Hepatocyte (in vitro differentiated cells): ENCODE data around the gene KDM1B. TPM values are rescaled to one million over a fixed set of nuclear protein-coding genes. Genes with fewer than 3 reads are reported as not detected.

ENCODE experiments used
- DNase-seq: peaks from one replicate; pipeline ENCODE4 v3.0.0-alpha.2; 2016; ENCODE audit warnings: low spot score
- H2AFZ ChIP-seq: fragments of 200-600 bp; sonication (generic); 2 replicates; pipeline ENCODE4 v1.6.0; 2016; ENCODE audit warnings: antibody characterized with exemption, mild to moderate bottlenecking
- H3K27ac ChIP-seq: fragments of 200-600 bp; sonication (generic); 2 replicates; pipeline ENCODE4 v1.5.1; 2016; ENCODE audit warnings: mild to moderate bottlenecking
- H3K27me3 ChIP-seq: fragments of 200-600 bp; sonication (generic); 2 replicates; pipeline ENCODE4 v1.6.1; 2016
- H3K36me3 ChIP-seq: fragments of 200-600 bp; sonication (generic); replicated peaks from 2 replicates; pipeline ENCODE4 v1.5.1; 2016; ENCODE audit warnings: low read depth; ENCODE audit not compliant: insufficient read depth
- H3K4me1 ChIP-seq: fragments of 200-600 bp; sonication (generic); 2 replicates; pipeline ENCODE4 v1.5.1; 2016; ENCODE audit warnings: mild to moderate bottlenecking, moderate library complexity; ENCODE audit not compliant: insufficient read depth
- H3K4me2 ChIP-seq: fragments of 200-600 bp; sonication (generic); 2 replicates; pipeline ENCODE4 v1.6.0; 2016
- H3K4me3 ChIP-seq: fragments of 200-600 bp; sonication (generic); 2 replicates; pipeline ENCODE4 v1.5.1; 2016; ENCODE audit warnings: mild to moderate bottlenecking
- H3K79me2 ChIP-seq: fragments of 200-600 bp; sonication (generic); 2 replicates; pipeline ENCODE4 v1.6.0; 2017; ENCODE audit warnings: mild to moderate bottlenecking
- H3K9me2 ChIP-seq: fragments of 200-600 bp; sonication (generic); replicated peaks from 2 replicates; pipeline ENCODE4 v1.6.0; 2017; ENCODE audit warnings: mild to moderate bottlenecking; ENCODE audit not compliant: insufficient read depth
- H3K9me3 ChIP-seq: fragments of 200-600 bp; sonication (generic); 2 replicates; pipeline ENCODE4 v1.5.1; 2016; ENCODE audit warnings: low read depth, mild to moderate bottlenecking
- H4K20me1 ChIP-seq: fragments of 200-600 bp; sonication (generic); 2 replicates; pipeline ENCODE4 v1.6.0; 2016; ENCODE audit warnings: mild to moderate bottlenecking; ENCODE audit not compliant: insufficient read depth, poor library complexity, severe bottlenecking
- EZH2 ChIP-seq: fragments of 200-600 bp; sonication (generic); IDR thresholded peaks from 2 replicates; pipeline ENCODE4 v1.6.1; 2016; ENCODE audit warnings: antibody characterized with exemption, mild to moderate bottlenecking, borderline replicate concordance
- EZH2phosphoT487 ChIP-seq: fragments of 200-600 bp; sonication (generic); IDR thresholded peaks from one replicate; pipeline ENCODE4 v1.6.1; 2018; ENCODE audit warnings: antibody characterized with exemption, mild to moderate bottlenecking, low read depth, moderate library complexity; ENCODE audit not compliant: unreplicated experiment, severe bottlenecking
- WGBS: methylation state at CpG from one replicate; pipeline ENCODE4 v1.1.6; 2016; ENCODE audit warnings: low lambda C conversion rate; ENCODE audit errors: missing lambda C conversion rate; 5-methylcytosine and 5-hydroxymethylcytosine counted together
- polyA plus RNA-seq: library from polyadenylated mRNA; unstranded; fragments of >200 nt; fragmentation: Nextera tagmentation; extraction: Ambion mirVana; gene quantifications from 2 replicates; pipeline ENCODE4 v1.2.1, GENCODE V29; 2016
- total RNA-seq: library from RNA; depleted of rRNA; stranded (reverse); fragments of >200 nt; gene quantifications from 2 replicates; pipeline ENCODE4 v1.2.3, GENCODE V29; 2014
- TF ChIP-seq, protein P1 (sequence below): fragments of 200-600 bp; sonication (generic); IDR thresholded peaks from 2 replicates; pipeline ENCODE4 v1.5.1; 2016; ENCODE audit warnings: antibody characterized with exemption, mild to moderate bottlenecking; ENCODE audit not compliant: poor library complexity

Gene KDM1B, protein sequence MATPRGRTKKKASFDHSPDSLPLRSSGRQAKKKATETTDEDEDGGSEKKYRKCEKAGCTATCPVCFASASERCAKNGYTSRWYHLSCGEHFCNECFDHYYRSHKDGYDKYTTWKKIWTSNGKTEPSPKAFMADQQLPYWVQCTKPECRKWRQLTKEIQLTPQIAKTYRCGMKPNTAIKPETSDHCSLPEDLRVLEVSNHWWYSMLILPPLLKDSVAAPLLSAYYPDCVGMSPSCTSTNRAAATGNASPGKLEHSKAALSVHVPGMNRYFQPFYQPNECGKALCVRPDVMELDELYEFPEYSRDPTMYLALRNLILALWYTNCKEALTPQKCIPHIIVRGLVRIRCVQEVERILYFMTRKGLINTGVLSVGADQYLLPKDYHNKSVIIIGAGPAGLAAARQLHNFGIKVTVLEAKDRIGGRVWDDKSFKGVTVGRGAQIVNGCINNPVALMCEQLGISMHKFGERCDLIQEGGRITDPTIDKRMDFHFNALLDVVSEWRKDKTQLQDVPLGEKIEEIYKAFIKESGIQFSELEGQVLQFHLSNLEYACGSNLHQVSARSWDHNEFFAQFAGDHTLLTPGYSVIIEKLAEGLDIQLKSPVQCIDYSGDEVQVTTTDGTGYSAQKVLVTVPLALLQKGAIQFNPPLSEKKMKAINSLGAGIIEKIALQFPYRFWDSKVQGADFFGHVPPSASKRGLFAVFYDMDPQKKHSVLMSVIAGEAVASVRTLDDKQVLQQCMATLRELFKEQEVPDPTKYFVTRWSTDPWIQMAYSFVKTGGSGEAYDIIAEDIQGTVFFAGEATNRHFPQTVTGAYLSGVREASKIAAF
- 7.8 and 9.1 TPM in 2 replicates for total RNA-seq
- polyA plus RNA-seq = 4.8 and 5.9 TPM in 2 replicates

- 2% methylated on average over 51 of the region's 87 CpGs for WGBS
- peaks cover 7% of the 10 kb centered on the region for H3K79me2 ChIP-seq
- TF ChIP-seq EZH2 = no peak
- TF ChIP-seq, protein P1, sequence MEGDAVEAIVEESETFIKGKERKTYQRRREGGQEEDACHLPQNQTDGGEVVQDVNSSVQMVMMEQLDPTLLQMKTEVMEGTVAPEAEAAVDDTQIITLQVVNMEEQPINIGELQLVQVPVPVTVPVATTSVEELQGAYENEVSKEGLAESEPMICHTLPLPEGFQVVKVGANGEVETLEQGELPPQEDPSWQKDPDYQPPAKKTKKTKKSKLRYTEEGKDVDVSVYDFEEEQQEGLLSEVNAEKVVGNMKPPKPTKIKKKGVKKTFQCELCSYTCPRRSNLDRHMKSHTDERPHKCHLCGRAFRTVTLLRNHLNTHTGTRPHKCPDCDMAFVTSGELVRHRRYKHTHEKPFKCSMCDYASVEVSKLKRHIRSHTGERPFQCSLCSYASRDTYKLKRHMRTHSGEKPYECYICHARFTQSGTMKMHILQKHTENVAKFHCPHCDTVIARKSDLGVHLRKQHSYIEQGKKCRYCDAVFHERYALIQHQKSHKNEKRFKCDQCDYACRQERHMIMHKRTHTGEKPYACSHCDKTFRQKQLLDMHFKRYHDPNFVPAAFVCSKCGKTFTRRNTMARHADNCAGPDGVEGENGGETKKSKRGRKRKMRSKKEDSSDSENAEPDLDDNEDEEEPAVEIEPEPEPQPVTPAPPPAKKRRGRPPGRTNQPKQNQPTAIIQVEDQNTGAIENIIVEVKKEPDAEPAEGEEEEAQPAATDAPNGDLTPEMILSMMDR = no peak
- no peak for TF ChIP-seq EZH2phosphoT487
Measured at GRCh38 chr6:18155150-18155863, at the start of gene KDM1B. TSS of gene KDM1B (plus strand) at chr6:18155422. CDS start at chr6:18159896, 4,474 bp downstream.

DNA sequence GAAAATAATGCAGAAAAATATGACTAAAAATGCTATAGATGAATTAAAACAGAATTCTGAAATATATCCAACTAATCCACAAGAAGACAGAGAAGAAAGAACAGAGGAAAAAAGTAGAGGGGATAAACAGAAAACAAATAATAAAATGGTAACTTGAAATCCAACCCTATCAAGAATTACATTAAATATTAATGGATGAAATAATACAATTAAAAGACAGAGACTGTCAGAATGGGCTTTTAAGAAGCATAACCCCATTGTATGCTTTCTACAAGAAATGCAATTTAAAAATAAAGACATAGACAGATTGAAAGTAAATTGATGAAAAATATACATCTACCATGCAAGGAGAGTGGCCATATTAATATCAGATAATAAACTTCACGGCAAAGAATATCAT is 48.2 kb upstream of the KDM1B start:
- 89% methylated on average over 1 of the region's 1 CpG for WGBS
- Histone ChIP-seq H3K9me3 (no peaks in the 10 kb centered on the region), H3K4me3 (no peak overlapping the region), H3K27me3 (no peaks in the 10 kb centered on the region), H3K79me2 (no peaks in the 10 kb centered on the region), H4K20me1 (no peaks in the 10 kb centered on the region), H2AFZ (no peak overlapping the region), H3K9me2 (no peaks in the 10 kb centered on the region), H3K4me2 (no peak overlapping the region), H3K4me1 (no peaks in the 10 kb centered on the region), H3K36me3 (no peaks in the 10 kb centered on the region), H3K27ac (no peak overlapping the region)
- DNase-seq = no peak
- TF ChIP-seq EZH2phosphoT487 (no peak), EZH2 (no peak)
- TF ChIP-seq, protein P1 = no peak

More at GRCh38 chr6:18155150-18155863, at the start of gene KDM1B:
- peak; percentile 99 for DNase-seq
- Histone ChIP-seq H3K4me2 (peak within 1 kb of the TSS; percentile 87), H3K36me3 (no peaks in the 10 kb centered on the region), H3K9me2 (no peaks in the 10 kb centered on the region), H2AFZ (peak within 1 kb of the TSS; percentile 83), H3K4me1 (no peaks in the 10 kb centered on the region), H4K20me1 (no peaks in the 10 kb centered on the region), H3K27ac (peak within 1 kb of the TSS; percentile 91), H3K27me3 (no peaks in the 10 kb centered on the region), H3K9me3 (no peaks in the 10 kb centered on the region), H3K4me3 (peak within 1 kb of the TSS; percentile 56)

- no peak for DNase-seq
- no peak overlapping the region for H3K4me3 ChIP-seq
- TF ChIP-seq, protein P1 = no peak
- TF ChIP-seq EZH2phosphoT487 = no peak
- no peak for TF ChIP-seq EZH2
Measured at GRCh38 chr6:18110162-18110561, 45.1 kb upstream of the KDM1B start.

More at GRCh38 chr6:18110162-18110561, 45.1 kb upstream of the KDM1B start:
- H3K79me2 ChIP-seq = no peaks in the 10 kb centered on the region
- no peaks in the 10 kb centered on the region for H3K9me3 ChIP-seq
- no peak overlapping the region for H3K4me2 ChIP-seq
- no peaks in the 10 kb centered on the region for H3K36me3 ChIP-seq
- H3K27me3 ChIP-seq = no peaks in the 10 kb centered on the region
- no peaks in the 10 kb centered on the region for H3K9me2 ChIP-seq
- H2AFZ ChIP-seq = no peak overlapping the region
- H4K20me1 ChIP-seq = no peaks in the 10 kb centered on the region
- H3K4me1 ChIP-seq = no peaks in the 10 kb centered on the region
- no peak overlapping the region for H3K27ac ChIP-seq
